Activated T-cell treated with anti-CD3 and anti-CD28 coated beads, Interleukin-2, amount 50 U/mL, for 1 hour (primary cell): ENCODE results near the gene HOXB9.

Source experiments
- DNase-seq: peaks from one replicate; pipeline ENCODE4 v3.0.0-alpha.2; 2020

The HOXB9 gene

GRCh38 chr17:48626245-48627117 is at the start of gene HOXB9:
HOXB9 (minus strand) TSS chr17:48626358; CDS start chr17:48626269, 89 bp downstream.
- DNase-seq = peak; percentile 49

GRCh38 chr17:48672340-48672739 is 46.2 kb upstream of the HOXB9 start:
- no peak for DNase-seq

GRCh38 chr17:48671697-48672171 is 45.6 kb upstream of the HOXB9 start:
- DNase-seq = peak; percentile 77

GRCh38 chr17:48663134-48663924 is 37.2 kb upstream of the HOXB9 start:
- DNase-seq = no peak

- no peak for DNase-seq
Observed at GRCh38 chr17:48655913-48656312, 29.8 kb upstream of the HOXB9 start.

GRCh38 chr17:48649741-48650140 is 23.6 kb upstream of the HOXB9 start:
- no peak for DNase-seq

GRCh38 chr17:48647963-48648245 is 21.7 kb upstream of the HOXB9 start:
- DNase-seq = no peak

- DNase-seq = no peak
Observed at GRCh38 chr17:48647103-48647962, 21.2 kb upstream of the HOXB9 start.

- DNase-seq = peak; percentile 45
Observed at GRCh38 chr17:48646183-48647102, 20.3 kb upstream of the HOXB9 start.

- DNase-seq = no peak
Observed at GRCh38 chr17:48645639-48646182, 19.6 kb upstream of the HOXB9 start.

GRCh38 chr17:48644910-48645557 is 18.9 kb upstream of the HOXB9 start:
- DNase-seq = no peak

GRCh38 chr17:48644159-48644558 is 18.0 kb upstream of the HOXB9 start:
- no peak for DNase-seq

GRCh38 chr17:48643697-48644012 is 17.5 kb upstream of the HOXB9 start:
- no peak for DNase-seq

- DNase-seq = no peak
Observed at GRCh38 chr17:48642843-48643696, 16.9 kb upstream of the HOXB9 start.

GRCh38 chr17:48642059-48642842 is 16.1 kb upstream of the HOXB9 start:
- DNase-seq = no peak

GRCh38 chr17:48641541-48642058 is 15.4 kb upstream of the HOXB9 start:
- DNase-seq = no peak

- DNase-seq = no peak
Observed at GRCh38 chr17:48640858-48641180, 14.7 kb upstream of the HOXB9 start.

- DNase-seq = no peak
Observed at GRCh38 chr17:48639982-48640857, 14.1 kb upstream of the HOXB9 start.
